SK-N-MC (cell line): ENCODE results near the gene RHBDL1.
A peak's percentile ranks its signal among the peaks of the same experiment; 100 is the strongest.

Experiments used
- DNase-seq: peaks from one replicate; pipeline ENCODE4 v3.0.0-alpha.2; 2011; ENCODE audit warnings: low read depth, low spot score
- H3K27ac ChIP-seq: fragments of 200-600 bp; sonication (generic); 2 replicates; pipeline ENCODE4 v1.5.1; 2016; ENCODE audit warnings: mixed run types
- H3K36me3 ChIP-seq: fragments of 200-600 bp; sonication (generic); 2 replicates; pipeline ENCODE4 v1.6.1; 2017; ENCODE audit warnings: antibody characterized with exemption, low read length, mixed read lengths; ENCODE audit not compliant: insufficient read depth
- H3K4me3 ChIP-seq: fragments of 200-600 bp; sonication (generic); 2 replicates; pipeline ENCODE4 v1.5.1; 2016
- H3K9ac ChIP-seq: fragments of 200-600 bp; sonication (generic); 2 replicates; pipeline ENCODE4 v1.8.0; 2017; ENCODE audit warnings: mixed run types, mixed read lengths; ENCODE audit not compliant: insufficient read length
- H3K9me3 ChIP-seq: fragments of 200-600 bp; sonication (generic); 2 replicates; pipeline ENCODE4 v1.6.1; 2017; ENCODE audit warnings: low read depth, mild to moderate bottlenecking, antibody characterized with exemption, low read length, moderate library complexity, mixed read lengths
- EZH2 ChIP-seq: fragments of 200-600 bp; sonication (generic); IDR thresholded peaks from one replicate; pipeline ENCODE4 v1.6.1; 2017; ENCODE audit warnings: antibody characterized with exemption
- FOXP2 ChIP-seq: optimal IDR thresholded peaks from 2 replicates; pipeline ENCODE3; 2011; ENCODE audit warnings: mild to moderate bottlenecking, moderate library complexity; ENCODE audit not compliant: insufficient read depth; ENCODE audit errors: extremely low read length, control extremely low read depth
- POLR2AphosphoS5 ChIP-seq: IDR thresholded peaks from 2 replicates; pipeline ENCODE4 v1.6.1; 2012; ENCODE audit warnings: mild to moderate bottlenecking, low read depth, low read length, borderline replicate concordance

RHBDL1 gene

GRCh38 chr16:648781-649589 lies 26.5 kb upstream of the RHBDL1 start, which contains the start of gene WDR90:
TSS of gene WDR90 (plus strand) at chr16:649365. CDS start at chr16:649417, 52 bp downstream.
- H3K27ac ChIP-seq: peak within 1 kb of the TSS; percentile 86
- H3K9ac ChIP-seq: peak within 1 kb of the TSS; percentile 96
- H3K36me3 ChIP-seq: no peaks in the 10 kb centered on the region
- peak; percentile 28 for DNase-seq
- H3K9me3 ChIP-seq: no peaks in the 10 kb centered on the region
- H3K4me3 ChIP-seq: peak within 1 kb of the TSS; percentile 91
- no peak for TF ChIP-seq FOXP2
- peak; percentile 78; the same call in 1 of the 2 replicates for TF ChIP-seq POLR2AphosphoS5

GRCh38 chr16:649631-650030 lies 25.8 kb upstream of the RHBDL1 start:
- Histone ChIP-seq H3K4me3 (peak overlapping the region; percentile 91), H3K36me3 (no peaks in the 10 kb centered on the region), H3K9me3 (no peaks in the 10 kb centered on the region), H3K27ac (no peak overlapping the region), H3K9ac (peak overlapping the region; percentile 96)
- no peak for DNase-seq
- TF ChIP-seq FOXP2 (no peak), POLR2AphosphoS5 (no peak), EZH2 (no peak)

- H3K27ac ChIP-seq: no peak overlapping the region
- H3K9ac ChIP-seq: no peak overlapping the region
- no peaks in the 10 kb centered on the region for H3K9me3 ChIP-seq
- no peak for TF ChIP-seq FOXP2
- TF ChIP-seq EZH2: no peak
- no peak for TF ChIP-seq POLR2AphosphoS5
- H3K36me3 ChIP-seq: no peaks in the 10 kb centered on the region; the same call in 1 of the 2 replicates
- DNase-seq: no peak
- H3K4me3 ChIP-seq: no peak overlapping the region
These were observed 23.6 kb upstream of the RHBDL1 start for GRCh38 chr16:651844-652243.

GRCh38 chr16:652454-653305 lies 22.8 kb upstream of the RHBDL1 start:
- Histone ChIP-seq H3K4me3 (no peak overlapping the region), H3K9me3 (no peaks in the 10 kb centered on the region), H3K36me3 (no peaks in the 10 kb centered on the region; the same call in 1 of the 2 replicates), H3K27ac (no peak overlapping the region), H3K9ac (no peak overlapping the region)
- TF ChIP-seq FOXP2 (no peak), POLR2AphosphoS5 (no peak), EZH2 (no peak)
- no peak for DNase-seq

GRCh38 chr16:654034-654433 lies 21.4 kb upstream of the RHBDL1 start:
- Histone ChIP-seq H3K9me3 (no peaks in the 10 kb centered on the region), H3K4me3 (no peak overlapping the region), H3K9ac (no peak overlapping the region), H3K36me3 (no peaks in the 10 kb centered on the region; the same call in 1 of the 2 replicates), H3K27ac (no peak overlapping the region)
- no peak for DNase-seq
- no peak for TF ChIP-seq EZH2
- no peak for TF ChIP-seq POLR2AphosphoS5
- no peak for TF ChIP-seq FOXP2

- Histone ChIP-seq H3K9me3 (no peaks in the 10 kb centered on the region), H3K4me3 (no peak overlapping the region), H3K36me3 (no peaks in the 10 kb centered on the region; the same call in 1 of the 2 replicates), H3K27ac (no peak overlapping the region), H3K9ac (no peak overlapping the region)
- no peak for TF ChIP-seq FOXP2
- TF ChIP-seq EZH2: no peak
- TF ChIP-seq POLR2AphosphoS5: no peak
- no peak for DNase-seq
These were observed 18.0 kb upstream of the RHBDL1 start for GRCh38 chr16:657487-657886.

- H3K4me3 ChIP-seq: no peak overlapping the region
- no peak for DNase-seq
- H3K36me3 ChIP-seq: no peaks in the 10 kb centered on the region; the same call in 1 of the 2 replicates
- TF ChIP-seq FOXP2 (no peak), EZH2 (no peak), POLR2AphosphoS5 (no peak)
- H3K9ac ChIP-seq: no peak overlapping the region
- no peaks in the 10 kb centered on the region for H3K9me3 ChIP-seq
- no peak overlapping the region for H3K27ac ChIP-seq
These were observed 16.5 kb upstream of the RHBDL1 start for GRCh38 chr16:658679-659571.
